MV-4-11 (cell line): Measurements from ENCODE around the gene SMG6.
"Not testable (repeated sequence)": the region's sequence is repeated elsewhere in the genome, so short reads cannot be mapped to it uniquely, and the experiment has no call there.

Experiments used
- DNase-seq: peaks from one replicate; lab custom pipeline; 2025; lab: John Stamatoyannopoulos, UW

SMG6 gene

GRCh38 chr17:2263183-2264066 is 40.2 kb downstream of the SMG6 start:
- DNase-seq, result peak; percentile 49

DNA sequence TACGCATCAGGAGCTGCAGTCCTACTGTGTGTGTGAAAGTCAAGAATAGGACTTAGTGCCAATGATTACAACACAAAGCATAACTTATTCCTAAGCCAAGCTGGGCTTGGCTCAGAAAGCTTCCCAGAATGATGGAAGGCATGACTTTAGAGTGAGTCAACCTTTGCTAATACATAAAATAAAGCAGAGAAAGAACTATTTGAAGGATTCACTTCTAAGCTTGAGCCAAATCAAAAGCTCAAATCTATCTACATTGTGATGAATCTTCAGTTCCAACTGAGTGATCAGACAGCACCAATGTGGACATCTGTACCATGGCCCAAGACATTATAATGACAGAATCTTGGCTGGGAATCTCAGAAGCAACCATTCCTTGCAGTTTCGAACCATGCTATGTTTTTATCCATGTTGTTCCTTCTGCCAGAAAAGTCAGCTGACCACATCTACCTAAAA is 41.4 kb downstream of the SMG6 start:
- DNase-seq, result no peak

- peak; percentile 76 for DNase-seq
Measured at GRCh38 chr17:2259769-2260536, 43.6 kb downstream of the SMG6 start.

GRCh38 chr17:2258830-2259229 is 44.8 kb downstream of the SMG6 start:
- not testable (repeated sequence) for DNase-seq

DNA sequence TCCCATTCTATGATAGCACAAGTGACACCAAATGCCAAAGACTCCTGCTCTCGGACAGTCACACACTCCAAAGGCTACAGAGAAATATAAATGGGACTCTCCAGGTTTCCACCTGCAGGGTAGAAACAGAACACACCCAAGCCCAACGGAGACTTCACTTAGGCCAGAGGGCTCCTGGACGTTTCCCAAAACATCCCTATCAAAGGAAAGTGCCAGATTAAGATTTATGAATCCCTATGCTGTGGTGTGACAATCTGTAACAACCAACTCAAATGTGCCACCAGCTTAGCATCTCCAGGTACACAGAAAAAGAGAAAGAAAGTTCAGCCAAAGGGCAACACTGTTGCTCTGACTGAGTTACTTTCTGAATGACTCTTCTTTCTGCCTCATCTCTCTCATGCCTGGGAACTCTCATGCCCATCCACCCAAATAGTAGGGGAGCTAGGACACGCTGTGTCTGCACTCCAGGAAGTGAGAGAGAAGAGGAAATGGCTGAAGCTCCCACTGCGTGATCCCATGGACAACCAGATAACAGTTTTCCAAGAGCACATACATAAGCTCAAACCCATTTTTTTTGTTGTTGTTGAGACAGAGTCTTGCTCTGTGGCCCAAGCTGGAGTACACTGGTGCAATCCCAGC is 49.7 kb downstream of the SMG6 start:
- DNase-seq, result no peak

DNA sequence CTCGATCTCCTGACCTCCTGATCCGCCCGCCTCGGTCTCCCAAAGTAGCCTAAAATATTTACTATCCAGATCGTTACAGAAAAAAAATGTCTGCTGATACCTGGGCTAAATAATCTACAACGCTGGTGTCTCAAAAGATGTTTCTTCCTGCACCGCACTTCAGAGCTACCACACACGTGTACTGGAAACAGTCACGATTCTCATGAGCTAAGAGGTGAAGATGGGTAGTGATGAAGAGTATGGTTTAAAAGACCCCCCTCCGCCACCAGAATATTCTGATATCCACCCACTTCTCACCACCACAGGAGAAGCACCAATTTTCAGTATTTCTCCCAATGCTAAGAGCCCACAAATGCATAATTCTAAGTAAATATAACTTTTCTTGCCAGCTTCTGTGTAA is 50.2 kb downstream of the SMG6 start:
- no peak for DNase-seq

GRCh38 chr17:2251098-2251497 is 52.5 kb downstream of the SMG6 start:
- DNase-seq, result no peak

DNA sequence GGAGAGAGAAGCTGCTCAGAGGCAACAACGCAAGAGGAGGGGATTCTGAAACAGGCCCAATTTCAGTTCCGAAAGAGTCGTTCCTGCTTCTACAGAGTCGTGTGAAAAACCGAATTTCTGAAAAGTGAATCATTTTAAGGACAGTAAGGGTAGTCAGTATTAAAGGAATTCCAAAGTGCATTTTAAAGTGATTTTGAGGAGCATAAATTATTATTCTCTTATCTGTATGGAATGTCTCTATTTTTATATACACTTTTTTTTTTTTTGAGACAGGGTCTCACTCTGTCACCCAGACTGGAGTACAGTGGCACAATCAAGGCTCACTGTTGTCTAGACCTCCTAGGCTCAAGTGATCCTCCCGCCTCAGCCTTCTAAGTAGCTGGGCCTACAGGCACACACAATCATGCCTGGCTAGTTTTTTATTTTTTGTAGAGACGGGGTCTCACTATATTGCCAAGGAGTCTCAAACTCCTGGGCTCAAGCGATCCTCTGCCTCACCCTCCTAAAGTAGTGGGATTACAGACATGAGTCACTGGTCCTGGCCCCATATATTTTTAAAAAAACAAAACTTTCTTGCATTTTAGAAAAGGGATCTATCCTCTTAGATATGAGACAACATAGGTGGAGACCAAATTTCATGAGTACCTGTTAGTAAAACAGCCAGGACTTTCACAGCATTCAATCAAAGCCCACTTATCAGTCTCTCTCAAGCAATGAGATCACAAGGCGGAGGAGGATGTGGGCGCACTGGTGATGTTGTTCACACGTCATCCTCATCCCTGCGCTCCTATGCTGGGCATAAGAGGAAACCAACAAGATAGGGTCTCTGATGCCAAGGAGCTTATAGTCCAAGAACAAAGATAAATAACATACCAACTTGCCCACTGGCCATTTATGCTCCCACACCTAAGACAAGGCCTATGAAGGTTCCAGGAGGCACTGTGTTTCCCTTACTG is 53.2 kb downstream of the SMG6 start:
- no peak for DNase-seq

- DNase-seq, result no peak
Measured at GRCh38 chr17:2247005-2247404, 56.6 kb downstream of the SMG6 start.

GRCh38 chr17:2244545-2245525 is 58.8 kb downstream of the SMG6 start:
- peak; percentile 62 for DNase-seq

DNA sequence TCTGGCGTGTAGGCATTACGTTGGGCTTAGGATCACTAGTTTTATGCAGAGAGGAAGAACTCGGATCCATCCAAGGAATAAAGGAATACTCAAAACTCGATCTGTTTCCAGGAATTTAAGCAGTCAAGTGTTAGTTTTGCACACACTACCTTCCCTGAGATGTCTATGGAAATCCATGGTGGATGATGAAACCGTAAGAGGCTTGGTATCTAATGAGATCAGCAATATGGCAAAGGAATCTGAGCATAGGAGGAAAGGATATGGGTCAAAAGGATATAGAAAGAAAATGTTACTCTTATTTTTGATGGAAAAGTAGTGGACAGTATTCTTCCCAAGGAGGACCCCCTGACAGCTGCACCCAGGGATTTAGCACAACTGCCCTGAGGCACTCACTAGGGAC is 59.6 kb downstream of the SMG6 start:
- DNase-seq, result no peak

GRCh38 chr17:2241823-2242222 is 61.8 kb downstream of the SMG6 start:
- DNase-seq, result no peak

DNA sequence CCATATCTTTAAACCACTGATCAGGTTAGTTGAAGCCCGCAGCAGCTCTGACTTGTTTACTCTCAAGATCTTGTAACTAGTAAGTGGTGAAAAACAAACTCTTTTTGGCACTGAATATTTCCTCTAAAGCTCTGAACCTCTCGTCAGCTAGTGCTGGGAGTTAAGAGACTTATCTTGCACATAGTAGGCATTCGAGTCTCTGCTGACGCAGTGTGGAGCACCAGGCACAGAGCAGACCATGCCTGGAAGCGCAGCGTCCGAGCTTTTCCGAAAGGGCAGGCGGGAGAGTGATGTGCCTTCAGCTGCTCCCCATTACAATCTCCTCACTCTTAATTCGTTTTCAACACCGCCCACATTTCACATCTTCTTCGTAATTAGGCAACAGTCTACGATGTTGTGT is 63.0 kb downstream of the SMG6 start:
- no peak for DNase-seq

- DNase-seq, result peak; percentile 59
Measured at GRCh38 chr17:2239882-2240430, 63.6 kb downstream of the SMG6 start.

- no peak for DNase-seq
Measured at GRCh38 chr17:2239170-2239551, 64.4 kb downstream of the SMG6 start.

GRCh38 chr17:2238432-2239169 is 65.0 kb downstream of the SMG6 start:
- DNase-seq, result peak; percentile 22

- no peak for DNase-seq
Measured at GRCh38 chr17:2237950-2238349, 65.6 kb downstream of the SMG6 start.

DNA sequence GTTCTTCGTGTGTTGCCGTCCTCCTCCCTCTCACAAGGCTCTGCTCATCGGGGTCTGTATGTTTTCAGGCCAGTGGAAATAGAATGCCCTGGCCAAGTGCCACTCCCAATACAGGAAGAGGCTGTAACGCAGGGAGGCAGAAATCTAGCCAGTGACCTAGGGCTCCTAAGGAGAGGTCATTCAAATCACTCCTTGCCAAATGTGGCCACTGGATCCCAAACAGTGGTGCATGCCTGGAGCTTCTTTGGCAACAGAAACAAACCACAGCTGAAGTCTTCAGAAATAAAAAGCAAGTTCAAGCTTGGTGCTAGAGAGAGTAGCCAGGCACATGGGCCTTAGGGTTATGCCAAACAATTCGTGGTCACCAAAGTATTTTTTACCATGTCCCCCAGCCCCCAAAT is 66.1 kb downstream of the SMG6 start:
- no peak for DNase-seq

DNA sequence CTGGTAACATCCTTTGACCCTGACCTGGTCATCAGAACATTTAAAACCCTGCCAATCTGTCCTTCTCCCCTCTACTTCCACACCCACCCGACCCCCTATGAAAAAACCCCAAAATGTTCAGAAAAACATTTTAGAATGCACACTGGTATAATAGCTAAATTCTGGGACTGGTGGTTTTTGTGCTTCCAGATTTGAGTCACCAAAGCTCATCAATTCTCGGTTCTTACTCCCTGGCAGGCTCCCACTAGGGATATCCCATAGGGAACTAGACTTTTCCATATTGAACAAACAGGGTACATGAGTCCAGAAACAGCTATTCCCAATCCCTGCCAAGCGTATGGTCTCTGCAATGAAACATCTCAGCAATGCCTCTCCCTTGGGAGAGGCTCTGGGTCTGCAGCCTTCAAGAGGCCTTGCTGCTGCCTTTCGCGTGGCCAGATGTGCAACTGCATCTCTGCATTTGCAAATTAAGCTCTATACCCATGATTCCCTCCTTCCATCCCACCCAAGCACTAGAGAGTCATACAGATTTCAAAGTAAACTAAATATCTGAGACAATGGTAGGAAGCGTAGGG is 67.7 kb downstream of the SMG6 start:
- DNase-seq, result no peak
